OCI-LY1 (cell line): ENCODE data around the gene BGN.

ENCODE experiments used
- CTCF ChIP-seq: fragments of 200-600 bp; sonication (generic), shearing (Covaris generic); IDR thresholded peaks from 2 replicates; pipeline ENCODE4 v1.5.1; 2017; ENCODE audit warnings: mild to moderate bottlenecking, antibody characterized with exemption, low read length, moderate library complexity, mixed read lengths
- EZH2 ChIP-seq: fragments of 200-600 bp; sonication (generic), shearing (Covaris generic); IDR thresholded peaks from 2 replicates; pipeline ENCODE4 v1.8.0; 2017; ENCODE audit warnings: borderline replicate concordance, mixed run types, mild to moderate bottlenecking, antibody characterized with exemption, low read length, moderate library complexity, mixed read lengths

DNA sequence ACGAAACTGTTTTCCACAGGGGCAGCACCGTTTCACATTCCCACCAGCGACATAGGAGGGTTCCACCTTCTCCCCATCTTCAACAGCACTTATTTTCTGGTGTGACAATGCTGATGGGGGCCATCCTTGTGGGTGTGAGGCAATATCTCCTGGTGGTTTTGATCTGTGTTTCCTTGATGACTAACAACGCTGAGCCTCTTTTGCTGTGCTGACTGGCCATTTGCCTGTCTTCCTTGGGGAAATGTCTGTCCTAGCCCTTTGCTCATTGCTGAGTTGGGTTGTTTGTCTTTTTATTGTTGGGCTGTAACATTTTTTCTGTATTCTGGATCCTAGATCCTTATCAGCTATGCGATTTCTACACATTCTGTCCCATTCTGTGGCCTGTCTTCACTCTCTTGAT lies 56.4 kb downstream of the BGN start:
- TF ChIP-seq CTCF (no peak), EZH2 (no peak)
